DOHH2 (cell line): ENCODE measurements around the gene TM4SF5.

ENCODE experiments used
- H3F3A ChIP-seq: fragments of 200-600 bp; sonication (generic), shearing (Covaris generic); 2 replicates; pipeline ENCODE4 v1.6.0; 2016; ENCODE audit warnings: antibody characterized with exemption, mild to moderate bottlenecking; ENCODE audit not compliant: control insufficient read depth, insufficient read depth
- H3K27ac ChIP-seq: fragments of 200-600 bp; sonication (generic); 2 replicates; pipeline ENCODE4 v1.5.1; 2014; ENCODE audit warnings: low read depth, mild to moderate bottlenecking, low read length, moderate library complexity
- H3K27me3 ChIP-seq: fragments of 200-600 bp; sonication (generic); 2 replicates; pipeline ENCODE4 v1.6.1; 2014; ENCODE audit warnings: mild to moderate bottlenecking, low read length, mixed read lengths; ENCODE audit not compliant: control insufficient read depth
- H3K36me3 ChIP-seq: fragments of 200-600 bp; sonication (generic); 2 replicates; pipeline ENCODE4 v1.6.1; 2014; ENCODE audit warnings: mild to moderate bottlenecking, low read length, moderate library complexity, mixed read lengths; ENCODE audit not compliant: control insufficient read depth
- H3K4me1 ChIP-seq: fragments of 200-600 bp; sonication (generic); 2 replicates; pipeline ENCODE4 v1.6.1; 2014; ENCODE audit warnings: mild to moderate bottlenecking, low read length, mixed read lengths; ENCODE audit not compliant: control insufficient read depth
- H3K4me2 ChIP-seq: fragments of 200-600 bp; sonication (generic); 2 replicates; pipeline ENCODE4 v1.6.0; 2014; ENCODE audit warnings: mild to moderate bottlenecking, low read length, moderate library complexity
- H3K4me3 ChIP-seq: fragments of 200-600 bp; sonication (generic); 2 replicates; pipeline ENCODE4 v1.5.1; 2014; ENCODE audit warnings: mild to moderate bottlenecking, low read length, mixed read lengths
- H3K79me2 ChIP-seq: fragments of 200-600 bp; sonication (generic); 2 replicates; pipeline ENCODE4 v1.6.1; 2014; ENCODE audit warnings: mild to moderate bottlenecking, low read length, mixed read lengths; ENCODE audit not compliant: control insufficient read depth
- H3K9me2 ChIP-seq: fragments of 200-600 bp; sonication (generic); replicated peaks from 2 replicates; pipeline ENCODE4 v1.6.1; 2014; ENCODE audit warnings: mild to moderate bottlenecking, low read length, mixed read lengths; ENCODE audit not compliant: control insufficient read depth
- H3K9me3 ChIP-seq: fragments of 200-600 bp; sonication (generic); 2 replicates; pipeline ENCODE4 v1.6.1; 2014; ENCODE audit warnings: antibody characterized with exemption, low read length, mixed read lengths; ENCODE audit not compliant: control insufficient read depth, insufficient read depth
- H4K20me1 ChIP-seq: fragments of 200-600 bp; sonication (generic); 2 replicates; pipeline ENCODE4 v1.6.0; 2014; ENCODE audit warnings: low read depth, mild to moderate bottlenecking, antibody characterized with exemption, low read length, moderate library complexity; ENCODE audit not compliant: control insufficient read depth, insufficient read depth
- EZH2phosphoT487 ChIP-seq: fragments of 200-600 bp; sonication (generic); IDR thresholded peaks from 2 replicates; pipeline ENCODE4 v1.6.1; 2017; ENCODE audit warnings: borderline replicate concordance, mild to moderate bottlenecking, antibody characterized with exemption, low read length, moderate library complexity, mixed read lengths
- TF ChIP-seq, protein P1 (sequence below): fragments of 200-600 bp; sonication (generic); IDR thresholded peaks from one replicate; pipeline ENCODE4 v1.5.1; 2014; ENCODE audit warnings: antibody characterized with exemption, mild to moderate bottlenecking, low read depth, low read length; ENCODE audit not compliant: poor library complexity, severe bottlenecking

The TM4SF5 gene

GRCh38 chr17:4806456-4806776 is 34.7 kb downstream of the TM4SF5 start:
- peak overlapping the region; percentile 86 for H3K4me3 ChIP-seq
- H3K9me2 ChIP-seq, result no peaks in the 10 kb centered on the region
- no peaks in the 10 kb centered on the region for H3K9me3 ChIP-seq
- H3K36me3 ChIP-seq, result no peaks in the 10 kb centered on the region
- peaks cover 10% of the 10 kb centered on the region for H3K4me1 ChIP-seq
- peaks cover 4% of the 10 kb centered on the region; the same call in 1 of the 2 replicates for H3K27me3 ChIP-seq
- no peaks in the 10 kb centered on the region for H3K79me2 ChIP-seq
- no peak overlapping the region for H3K27ac ChIP-seq
- peak overlapping the region; percentile 82 for H3K4me2 ChIP-seq
- TF ChIP-seq, protein P1, sequence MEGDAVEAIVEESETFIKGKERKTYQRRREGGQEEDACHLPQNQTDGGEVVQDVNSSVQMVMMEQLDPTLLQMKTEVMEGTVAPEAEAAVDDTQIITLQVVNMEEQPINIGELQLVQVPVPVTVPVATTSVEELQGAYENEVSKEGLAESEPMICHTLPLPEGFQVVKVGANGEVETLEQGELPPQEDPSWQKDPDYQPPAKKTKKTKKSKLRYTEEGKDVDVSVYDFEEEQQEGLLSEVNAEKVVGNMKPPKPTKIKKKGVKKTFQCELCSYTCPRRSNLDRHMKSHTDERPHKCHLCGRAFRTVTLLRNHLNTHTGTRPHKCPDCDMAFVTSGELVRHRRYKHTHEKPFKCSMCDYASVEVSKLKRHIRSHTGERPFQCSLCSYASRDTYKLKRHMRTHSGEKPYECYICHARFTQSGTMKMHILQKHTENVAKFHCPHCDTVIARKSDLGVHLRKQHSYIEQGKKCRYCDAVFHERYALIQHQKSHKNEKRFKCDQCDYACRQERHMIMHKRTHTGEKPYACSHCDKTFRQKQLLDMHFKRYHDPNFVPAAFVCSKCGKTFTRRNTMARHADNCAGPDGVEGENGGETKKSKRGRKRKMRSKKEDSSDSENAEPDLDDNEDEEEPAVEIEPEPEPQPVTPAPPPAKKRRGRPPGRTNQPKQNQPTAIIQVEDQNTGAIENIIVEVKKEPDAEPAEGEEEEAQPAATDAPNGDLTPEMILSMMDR, result no peak
- no peak for TF ChIP-seq EZH2phosphoT487
- no peaks in the 10 kb centered on the region for H4K20me1 ChIP-seq
- H3F3A ChIP-seq, result no peaks in the 10 kb centered on the region

- Histone ChIP-seq H3K4me2 (peak within 1 kb of the TSS; percentile 82), H3K27ac (no peak within 1 kb of the TSS), H3K36me3 (no peaks in the 10 kb centered on the region), H3K9me3 (no peaks in the 10 kb centered on the region), H3F3A (no peaks in the 10 kb centered on the region), H3K9me2 (no peaks in the 10 kb centered on the region), H3K4me3 (peak within 1 kb of the TSS; percentile 86), H4K20me1 (no peaks in the 10 kb centered on the region), H3K79me2 (no peaks in the 10 kb centered on the region), H3K4me1 (peaks cover 10% of the 10 kb centered on the region), H3K27me3 (peaks cover 4% of the 10 kb centered on the region; the same call in 1 of the 2 replicates)
- no peak for TF ChIP-seq EZH2phosphoT487
- TF ChIP-seq, protein P1, result no peak
These were observed 35.3 kb downstream of the TM4SF5 start, which contains the start of gene PLD2 for GRCh38 chr17:4806777-4807604. TSS of gene PLD2 (plus strand) at chr17:4807152. CDS start at chr17:4807773, 621 bp downstream.

GRCh38 chr17:4807605-4808377 is 36.1 kb downstream of the TM4SF5 start:
- TF ChIP-seq EZH2phosphoT487, result no peak
- TF ChIP-seq, protein P1, result no peak
- no peaks in the 10 kb centered on the region for H4K20me1 ChIP-seq

More at GRCh38 chr17:4807605-4808377, 36.1 kb downstream of the TM4SF5 start:
- H3K79me2 ChIP-seq, result no peaks in the 10 kb centered on the region
- H3K36me3 ChIP-seq, result no peaks in the 10 kb centered on the region
- H3K4me2 ChIP-seq, result peak overlapping the region; percentile 82
- H3K27me3 ChIP-seq, result peaks cover 4% of the 10 kb centered on the region; the same call in 1 of the 2 replicates
- H3K9me2 ChIP-seq, result no peaks in the 10 kb centered on the region
- peaks cover 10% of the 10 kb centered on the region for H3K4me1 ChIP-seq
- H3K9me3 ChIP-seq, result no peaks in the 10 kb centered on the region
- H3F3A ChIP-seq, result no peaks in the 10 kb centered on the region
- H3K4me3 ChIP-seq, result peak overlapping the region; percentile 86
- H3K27ac ChIP-seq, result no peak overlapping the region
